H1 (cell line): ENCODE data around the gene TLR1. TPM values are rescaled to one million over a fixed set of nuclear protein-coding genes. Genes with fewer than 3 reads are reported as not detected.

Experiments used
- CTCF ChIA-PET: fragments of 300-600 bp; sonication (Branson Sonifier 250); formaldehyde crosslinking; loops from one replicate; lab custom pipeline; 2021; ENCODE audit not compliant: partially characterized antibody; lab: Charles Lee
- POLR2A ChIA-PET: fragments of 300-600 bp; sonication (Branson Sonifier 250); formaldehyde crosslinking; loops from one replicate; lab custom pipeline; 2021; ENCODE audit warnings: inconsistent platforms; ENCODE audit not compliant: partially characterized antibody; lab: Charles Lee
- DNase-seq, 2 experiments: peaks; one replicate each; pipeline versions ENCODE4 v3.0.0 to v3.0.0-alpha.2; 2010 to 2022; ENCODE audit warnings: low spot score in 2 of 2, low read depth in 1 of 2, mixed read lengths in 1 of 2
- FAIRE-seq: peaks from 2 replicates; lab custom pipeline; 2011; peaks lifted over from hg19 to GRCh38; lab: Jason Lieb, UNC
- H2AFZ ChIP-seq: 2 replicates; pipeline ENCODE4 v1.8.1; 2012; ENCODE audit warnings: low read length, inconsistent platforms
- H2AK5ac ChIP-seq: 2 replicates; pipeline ENCODE4 v1.6.1; 2013; ENCODE audit warnings: low read depth, low read length
- H2BK120ac ChIP-seq: replicated peaks from 2 replicates; pipeline ENCODE3; 2013; ENCODE audit warnings: low read depth, low read length, inconsistent platforms
- H2BK12ac ChIP-seq: 2 replicates; pipeline ENCODE4 v1.6.1; 2013; ENCODE audit warnings: low read depth, low read length
- H2BK15ac ChIP-seq: 2 replicates; pipeline ENCODE4 v1.6.1; 2013; ENCODE audit warnings: low read length
- H2BK20ac ChIP-seq: 2 replicates; pipeline ENCODE4 v1.6.1; 2013; ENCODE audit warnings: low read length
- H2BK5ac ChIP-seq: 2 replicates; pipeline ENCODE4 v1.6.1; 2013; ENCODE audit warnings: low read depth, low read length
- H3K14ac ChIP-seq: 2 replicates; pipeline ENCODE4 v1.6.1; 2013; ENCODE audit warnings: inconsistent platforms; ENCODE audit not compliant: insufficient read length
- H3K18ac ChIP-seq: 2 replicates; pipeline ENCODE4 v1.6.1; 2013; ENCODE audit warnings: low read length; ENCODE audit errors: extremely low read depth
- H3K23ac ChIP-seq: 2 replicates; pipeline ENCODE4 v1.6.1; 2013; ENCODE audit warnings: inconsistent platforms; ENCODE audit not compliant: insufficient read length
- H3K23me2 ChIP-seq: 2 replicates; pipeline ENCODE4 v1.6.1; 2013; ENCODE audit warnings: low read depth, low read length
- H3K27ac ChIP-seq: 2 replicates; pipeline ENCODE4 v1.6.1; 2011; ENCODE audit warnings: low read depth, low read length, inconsistent platforms
- H3K27me3 ChIP-seq, 4 experiments: replicated peaks in 1 of 4; 1 replicate in 1 of 4; 2 replicates in 3 of 4; pipeline versions ENCODE4 v1.6.1 to v1.8.1; 2011 to 2013; ENCODE audit warnings: low read length in 3 of 4, mild to moderate bottlenecking in 3 of 4, inconsistent platforms in 2 of 4, mixed read lengths in 2 of 4, moderate library complexity in 1 of 4; ENCODE audit not compliant: control insufficient read depth in 3 of 4, insufficient read depth in 3 of 4; ENCODE audit errors: extremely low read depth in 1 of 4
- H3K36me3 ChIP-seq, 4 experiments: 2 replicates each; pipeline versions ENCODE4 v1.6.1 to v1.8.1; 2011 to 2013; ENCODE audit warnings: mild to moderate bottlenecking in 4 of 4, low read length in 3 of 4, moderate library complexity in 2 of 4, control low read depth in 1 of 4, inconsistent platforms in 1 of 4; ENCODE audit not compliant: insufficient read depth in 4 of 4, control insufficient read depth in 2 of 4
- H3K4ac ChIP-seq: replicated peaks from 2 replicates; pipeline ENCODE3; 2013; ENCODE audit warnings: low read length, low read depth, mixed read lengths, inconsistent platforms; ENCODE audit not compliant: insufficient read length
- H3K4me1 ChIP-seq, 4 experiments: replicated peaks in 1 of 4; 1 replicate in 1 of 4; 2 replicates in 3 of 4; pipeline versions ENCODE4 v1.6.1 to v1.8.1; 2011 to 2013; ENCODE audit warnings: low read length in 3 of 4, inconsistent platforms in 2 of 4, mixed read lengths in 1 of 4; ENCODE audit not compliant: insufficient read depth in 4 of 4, control insufficient read depth in 3 of 4
- H3K4me2 ChIP-seq, 2 experiments: 2 replicates each; pipeline versions ENCODE4 v1.6.1 to v1.8.1; 2011 to 2013; ENCODE audit warnings: low read depth in 2 of 2, low read length in 2 of 2, control low read depth in 1 of 2, inconsistent platforms in 1 of 2, mild to moderate bottlenecking in 1 of 2; ENCODE audit not compliant: insufficient read depth in 1 of 2
- H3K4me3 ChIP-seq, 4 experiments: fragments of 200-600, 300-600 bp in 1 of 4; sonication (generic), shearing (Covaris generic), sonication (Bioruptor Twin) in 1 of 4; 2 replicates each; pipeline versions ENCODE4 v1.5.1 to v1.8.1; 2011 to 2016; ENCODE audit warnings: low read length in 4 of 4, low read depth in 3 of 4, control low read depth in 2 of 4, inconsistent platforms in 2 of 4, mild to moderate bottlenecking in 2 of 4, mixed read lengths in 1 of 4, moderate library complexity in 1 of 4; ENCODE audit not compliant: insufficient read depth in 2 of 4; ENCODE audit errors: extremely low read depth in 1 of 4
- H3K56ac ChIP-seq: replicated peaks from 2 replicates; pipeline ENCODE3; 2013; ENCODE audit warnings: low read depth, mild to moderate bottlenecking, mixed read lengths, low read length, inconsistent platforms; ENCODE audit not compliant: insufficient read length
- H3K79me1 ChIP-seq: 2 replicates; pipeline ENCODE4 v1.6.1; 2013; ENCODE audit warnings: low read depth, low read length, control low read depth
- H3K79me2 ChIP-seq, 2 experiments: 2 replicates each; pipeline versions ENCODE4 v1.6.1 to v1.8.1; 2012 to 2013; ENCODE audit warnings: low read length in 2 of 2, mild to moderate bottlenecking in 2 of 2, inconsistent platforms in 1 of 2; ENCODE audit not compliant: insufficient read depth in 2 of 2, control insufficient read depth in 1 of 2
- H3K9ac ChIP-seq, 4 experiments: replicated peaks in 1 of 4; 1 replicate in 1 of 4; 2 replicates in 3 of 4; pipeline versions ENCODE4 v1.6.1 to v1.8.1; 2011 to 2013; ENCODE audit warnings: low read depth in 3 of 4, low read length in 3 of 4, control low read depth in 2 of 4, mild to moderate bottlenecking in 2 of 4, moderate library complexity in 2 of 4, inconsistent platforms in 1 of 4; ENCODE audit errors: extremely low read depth in 1 of 4
- H3K9me3 ChIP-seq, 2 experiments: 2 replicates each; pipeline versions ENCODE4 v1.6.1 to v1.8.1; 2012 to 2013; ENCODE audit warnings: mild to moderate bottlenecking in 2 of 2, moderate library complexity in 2 of 2, control low read depth in 1 of 2, inconsistent platforms in 1 of 2, low read depth in 1 of 2, low read length in 1 of 2, mixed read lengths in 1 of 2; ENCODE audit not compliant: insufficient read depth in 2 of 2
- H4K20me1 ChIP-seq, 2 experiments: replicated peaks in 1 of 2; 2 replicates each; pipeline versions ENCODE3 to v1.8.1; 2011 to 2013; ENCODE audit warnings: inconsistent platforms in 2 of 2, low read length in 2 of 2, mild to moderate bottlenecking in 1 of 2; ENCODE audit not compliant: insufficient read depth in 2 of 2, control insufficient read depth in 1 of 2
- H4K5ac ChIP-seq: 2 replicates; pipeline ENCODE4 v1.6.1; 2013; ENCODE audit warnings: low read length, low read depth, mixed read lengths, inconsistent platforms; ENCODE audit not compliant: insufficient read length
- H4K8ac ChIP-seq: 2 replicates; pipeline ENCODE4 v1.8.0; 2013; ENCODE audit warnings: mild to moderate bottlenecking, moderate library complexity, low read length, inconsistent platforms; ENCODE audit not compliant: insufficient read depth; ENCODE audit errors: extremely low read depth
- H4K91ac ChIP-seq: replicated peaks from 2 replicates; pipeline ENCODE3; 2013; ENCODE audit warnings: low read length, mixed read lengths, inconsistent platforms; ENCODE audit not compliant: insufficient read length
- KDM1A ChIP-seq: fragments of 200-600, 300-600 bp; sonication (generic); IDR thresholded peaks from 2 replicates; pipeline ENCODE4 v1.7.1; 2016; ENCODE audit warnings: mild to moderate bottlenecking, low read length, borderline replicate concordance
- NRF1 ChIP-seq: IDR thresholded peaks from 2 replicates; pipeline ENCODE4 v1.6.1; 2011; ENCODE audit warnings: mild to moderate bottlenecking, low read depth, low read length, improper control_type of control experiment
- WGBS, 2 experiments: shearing (Covaris generic) in 1 of 2; methylation state at CpG; one replicate each; pipeline versions ENCODE4 v1.1.6 to v1.1.7; 2013 to 2015; ENCODE audit warnings: low lambda C conversion rate in 2 of 2, mixed read lengths in 2 of 2, inconsistent platforms in 1 of 2, low coverage in 1 of 2, missing lambda C conversion rate in 1 of 2; ENCODE audit not compliant: insufficient replicate concordance in 2 of 2, insufficient coverage in 1 of 2, insufficient read length in 1 of 2; ENCODE audit errors: extremely low coverage in 1 of 2, missing lambda C conversion rate in 1 of 2; 5-methylcytosine and 5-hydroxymethylcytosine counted together
- polyA plus RNA-seq, 7 experiments: library from polyadenylated mRNA; depleted of rRNA in 3 of 7; stranded (reverse) in 5 of 7; unstranded in 2 of 7; fragments of >200 nt in 5 of 7; fragments of 200-250 nt in 2 of 7; gene quantifications; 1 replicate in 5 of 7; 2 replicates in 1 of 7; 4 replicates in 1 of 7; pipeline versions ENCODE4 v1.2.1 to v1.2.3, GENCODE V29; 2011 to 2013; ENCODE audit warnings: missing spikeins in 2 of 7, mixed read lengths in 2 of 7
- total RNA-seq: library from RNA; stranded (reverse); fragmentation: NEBNext Ultra II Directional; extraction: Animal tissue kit (Norgen Biotek cat#: 25700); gene quantifications from 2 replicates; pipeline ENCODE4 v1.2.1, GENCODE V29; 2021

Gene TLR1
- total and polyA plus RNA-seq, 2 of the 8 experiments (the other 6 are each of a cell fraction or from before 2014, with no cell fraction given): not detected

GRCh38 chr4:38794051-38794450 lies 10.5 kb downstream of the TLR1 start:
- Histone ChIP-seq H3K36me3 (no peaks in the 10 kb centered on the region; a peak in 1 of 8 replicates), H4K5ac (no peak overlapping the region), H2BK5ac (no peak overlapping the region), H3K56ac (no peak overlapping the region), H2AK5ac (no peak overlapping the region), H3K4ac (no peak overlapping the region), H3K9me3 (no peaks in the 10 kb centered on the region), H3K4me1 (no peaks in the 10 kb centered on the region), H3K23ac (no peak overlapping the region), H3K4me2 (no peak overlapping the region), H3K14ac (no peak overlapping the region), H4K91ac (no peak overlapping the region), H3K18ac (no peak overlapping the region), H2BK20ac (no peak overlapping the region), H2BK12ac (no peak overlapping the region), H4K20me1 (no peaks in the 10 kb centered on the region)
- POLR2A ChIA-PET: no interaction called here
- no peak for DNase-seq
- CTCF ChIA-PET: interaction anchor here (0.6 to 5.5 kb wide), 5 partner anchors 11 to 101 kb away, joined by 3 to 20 read pairs (median 3); partner anchors contain the start of gene TLR10
- WGBS, 2 experiments: 82% methylated on average over 2 of the region's 2 CpGs; no CpG with 5 or more reads in 1 of the 2 experiments
- TF ChIP-seq NRF1: no peak
- TF ChIP-seq KDM1A: no peak
- TF ChIP-seq, all 59 proteins: peak for 0
- H3K23me2 ChIP-seq: no peaks in the 10 kb centered on the region
- no peak for FAIRE-seq
- no peak overlapping the region for H3K9ac ChIP-seq
- H2BK120ac ChIP-seq: no peak overlapping the region
- H3K27me3 ChIP-seq: no peaks in the 10 kb centered on the region
- no peak overlapping the region for H2AFZ ChIP-seq
- no peak overlapping the region for H3K4me3 ChIP-seq
- no peak overlapping the region for H4K8ac ChIP-seq
- no peaks in the 10 kb centered on the region for H3K79me2 ChIP-seq
- no peak overlapping the region for H3K27ac ChIP-seq
- H2BK15ac ChIP-seq: no peak overlapping the region
- no peaks in the 10 kb centered on the region for H3K79me1 ChIP-seq
